ENCODE measurements around the gene RUNX2.

DNA sequence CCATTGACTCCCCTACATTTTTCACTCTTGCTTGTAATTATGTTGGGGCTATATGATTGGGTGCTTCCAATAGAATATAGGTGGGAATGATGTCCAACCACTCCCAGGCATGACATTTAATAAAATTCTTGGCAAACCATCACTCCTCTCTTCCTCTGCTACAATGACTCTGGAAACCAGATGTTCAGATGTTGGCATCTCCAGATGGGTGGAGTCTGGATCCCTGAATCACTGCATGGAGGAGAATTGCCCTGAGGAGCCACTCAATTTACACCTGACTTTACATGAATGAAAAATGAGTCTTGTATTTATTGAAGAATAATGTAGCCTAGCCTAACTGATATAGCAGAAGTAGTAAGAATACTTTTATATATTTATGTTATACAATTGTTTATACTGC lies 356.3 kb downstream of the RUNX2 start:
- TF ChIP-seq CTCF (IDR thresholded peaks at IDR 0.05) (no peak), POLR2A (IDR thresholded peaks at IDR 0.05) (no peak)

Measured in uterus (tissue), 2 donors.